GM11168 (cell line): ENCODE measurements around the gene APOL2.

Experiments used
- in situ Hi-C: fragments of 300-500 bp; cut with MboI; formaldehyde crosslinking; loops from one replicate; pipeline ENCODE4 v1.12.0; 2022; ENCODE audit warnings: low sequenced_read_pairs; ENCODE audit not compliant: unreplicated experiment

APOL2 gene

DNA sequence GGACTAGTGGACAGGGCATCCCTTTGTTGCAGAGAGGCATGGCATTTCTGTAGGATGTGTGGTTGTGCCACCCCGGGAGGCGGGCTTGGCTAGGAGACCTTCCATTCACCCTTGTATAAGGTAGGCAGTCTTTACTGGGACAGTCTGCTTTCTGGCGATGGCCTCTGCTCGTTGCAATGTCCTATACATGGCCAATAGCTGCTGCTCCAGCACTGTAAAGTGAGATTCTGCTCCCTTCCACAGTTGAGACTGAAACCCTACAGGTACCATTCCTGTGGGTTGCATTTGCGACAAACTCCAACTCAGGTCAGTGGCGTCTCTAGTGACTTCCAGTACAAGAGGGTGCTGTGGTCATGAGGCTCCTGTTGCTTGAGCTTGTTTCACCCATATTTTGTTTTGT is 58.4 kb downstream of the APOL2 start:
- in situ Hi-C loops: loop anchor here (5.0 kb wide), 1 partner anchor 39 kb away; no protein-coding TSS in a partner anchor

DNA sequence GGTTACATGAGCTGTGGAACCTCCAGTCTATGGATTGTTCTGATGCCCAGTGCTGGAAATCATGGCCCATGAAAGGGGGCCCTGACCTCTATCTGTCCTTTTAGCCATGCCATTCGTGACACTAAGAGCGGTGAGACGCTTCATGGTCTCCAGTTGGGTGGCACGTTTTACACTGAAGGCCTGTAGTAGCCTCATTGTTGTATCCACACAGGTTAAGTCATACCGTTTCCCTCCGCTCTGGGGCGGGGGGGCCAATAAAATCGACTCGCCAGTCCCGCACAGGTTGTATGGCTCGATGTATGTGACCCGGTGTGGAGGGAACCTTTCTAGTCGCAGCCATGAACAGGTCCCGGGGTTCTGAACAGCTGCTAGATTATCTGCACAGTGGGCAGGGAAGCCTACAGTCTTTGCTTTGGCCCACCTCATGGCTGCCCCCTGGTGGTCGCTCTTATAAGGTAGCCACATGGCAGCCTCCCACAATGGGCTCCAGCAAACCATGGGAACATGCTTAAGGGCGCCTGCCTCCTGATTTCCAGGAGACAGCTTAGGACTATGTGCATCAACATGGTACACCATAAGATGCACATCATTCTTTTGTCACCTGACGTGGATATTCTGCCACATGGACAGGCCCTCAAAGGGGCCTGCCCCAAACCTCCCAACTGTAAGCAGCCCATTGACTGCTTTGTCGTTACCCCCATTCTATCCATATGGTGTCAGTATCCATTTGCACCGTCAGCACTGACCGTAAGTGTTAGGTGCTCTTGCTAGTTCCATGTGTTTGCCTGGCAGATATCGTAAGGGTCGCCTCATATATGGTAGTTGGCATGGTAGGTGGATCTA is 59.1 kb downstream of the APOL2 start:
- in situ Hi-C loops: loop anchor here (5.0 kb wide), 1 partner anchor 38 kb away; no protein-coding TSS in a partner anchor

DNA sequence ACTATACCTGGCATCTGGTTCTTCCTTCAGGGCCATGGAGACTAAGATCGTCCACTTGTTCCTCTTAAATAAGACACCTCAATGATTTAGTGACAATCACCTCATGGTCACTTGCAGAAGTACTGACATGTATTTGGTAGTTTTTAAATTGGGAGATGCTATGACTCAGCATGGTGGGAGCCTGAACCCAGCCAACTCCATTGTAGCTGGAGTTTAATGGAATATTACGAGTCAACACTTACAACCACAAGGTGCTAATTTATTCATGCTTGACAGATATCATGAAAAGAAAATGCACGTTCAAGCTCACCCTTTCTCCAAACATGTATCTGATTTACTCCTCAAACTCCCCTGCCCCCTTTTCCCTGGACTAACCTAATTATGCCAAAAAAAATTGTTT is 62.2 kb downstream of the APOL2 start:
- in situ Hi-C loops: no loop called here
